Panc1 (cell line): ENCODE data around the gene USP14. TPM values are rescaled to one million over a fixed set of nuclear protein-coding genes. Genes with fewer than 3 reads are reported as not detected.

Source experiments
- ATAC-seq: fragments of 200-7000 bp; cut with Tn5 transposase; 2 replicates; pipeline ENCODE4 v1.9.1; 2020; ENCODE audit warnings: mild to moderate bottlenecking, moderate library complexity
- BruUV-seq: library from RNA; stranded (reverse); fragments of 400-500 nt; replicated peaks from 2 replicates; lab custom pipeline; 2021; lab: Mats Ljungman, UMichigan
- CTCF ChIA-PET: fragments of 300-600 bp; sonication (Branson Sonifier 250); formaldehyde crosslinking; loops from one replicate; lab custom pipeline; 2022; ENCODE audit warnings: antibody characterized with exemption; lab: Charles Lee
- POLR2A ChIA-PET: fragments of 300-600 bp; sonication (Branson Sonifier 250); formaldehyde crosslinking; loops from one replicate; lab custom pipeline; 2022; ENCODE audit warnings: antibody characterized with exemption; lab: Charles Lee
- DNase-seq: peaks from one replicate; pipeline ENCODE4 v3.0.0-alpha.2; 2010; ENCODE audit warnings: low read depth, low spot score
- H3K27ac ChIP-seq: 2 replicates; pipeline ENCODE4 v1.5.1; 2011; ENCODE audit warnings: mild to moderate bottlenecking, low read length, inconsistent platforms
- H3K27me3 ChIP-seq: fragments of 200-500 bp; sonication (Bioruptor generic); 2 replicates; pipeline ENCODE4 v1.6.0; 2014; ENCODE audit warnings: low read length, inconsistent platforms; ENCODE audit not compliant: control insufficient read depth, insufficient read depth
- H3K36me3 ChIP-seq: fragments of 200-500 bp; sonication (Bioruptor generic); 2 replicates; pipeline ENCODE4 v1.5.1; 2014; ENCODE audit warnings: inconsistent platforms, mild to moderate bottlenecking, low read length, moderate library complexity; ENCODE audit not compliant: control insufficient read depth, insufficient read depth
- H3K4me1 ChIP-seq: 2 replicates; pipeline ENCODE4 v1.5.1; 2011; ENCODE audit warnings: inconsistent platforms, mild to moderate bottlenecking, low read length, moderate library complexity; ENCODE audit not compliant: control insufficient read depth, insufficient read depth
- H3K4me3 ChIP-seq, 2 experiments: 2 replicates each; pipeline ENCODE4 v1.5.1; 2011 to 2012; ENCODE audit warnings: low read depth in 2 of 2, low read length in 2 of 2, mild to moderate bottlenecking in 2 of 2, inconsistent platforms in 1 of 2, moderate library complexity in 1 of 2
- H3K9me3 ChIP-seq: fragments of 200-500 bp; sonication (Bioruptor generic); 2 replicates; pipeline ENCODE4 v1.5.1; 2014; ENCODE audit warnings: low read depth, mild to moderate bottlenecking, inconsistent platforms, low read length, moderate library complexity; ENCODE audit not compliant: control insufficient read depth, insufficient read depth
- CTCF ChIP-seq: fragments of 450-650 bp; IDR thresholded peaks from 2 replicates; pipeline ENCODE4 v1.5.1; 2017; ENCODE audit warnings: mild to moderate bottlenecking
- POLR2AphosphoS5 ChIP-seq: IDR thresholded peaks from 2 replicates; pipeline ENCODE4 v1.6.1; 2012; ENCODE audit warnings: mild to moderate bottlenecking, low read depth, low read length, moderate library complexity
- REST ChIP-seq, 2 experiments: IDR thresholded peaks; 2 replicates each; pipeline ENCODE4 v1.6.1; 2011 to 2012; ENCODE audit warnings: low read depth in 2 of 2, control low read depth in 1 of 2, low read length in 1 of 2, mild to moderate bottlenecking in 1 of 2, moderate library complexity in 1 of 2; ENCODE audit not compliant: insufficient read depth in 1 of 2
- SIN3A ChIP-seq: IDR thresholded peaks from 2 replicates; pipeline ENCODE4 v1.6.1; 2012; ENCODE audit warnings: low read depth, mild to moderate bottlenecking, low read length, moderate library complexity, borderline replicate concordance; ENCODE audit not compliant: insufficient read depth
- TCF7L2 ChIP-seq: IDR thresholded peaks from 2 replicates; pipeline ENCODE4 v1.6.1; 2011; ENCODE audit warnings: mild to moderate bottlenecking, low read depth, low read length, inconsistent platforms
- in situ Hi-C: cut with HindIII; loops from 2 replicates; pipeline ENCODE4 v1.10.0; 2016; ENCODE audit warnings: low sequenced_read_pairs, low pct_unique_long_range_greater_than_20kb
- intact Hi-C: fragments of 100-400 bp; cut with micrococcal nuclease; formaldehyde crosslinking; loops from one replicate; pipeline ENCODE4 v1.10.0; 2022; ENCODE audit not compliant: unreplicated experiment
- total RNA-seq: library from RNA; stranded (reverse); gene quantifications from one replicate; pipeline ENCODE4 v1.2.1, GENCODE V29; 2021; ENCODE audit not compliant: unreplicated experiment

The USP14 gene
- total RNA-seq, 1 experiment from 2014 or later: 75.0 TPM

- ATAC-seq: no peak
- no TSS peak for BruUV-seq
- in situ Hi-C loops (no loop called here), intact Hi-C loops (no loop called here)
- no peaks in the 10 kb centered on the region for H3K9me3 ChIP-seq
- TF ChIP-seq REST (IDR thresholded peaks at IDR 0.05; ENCODE audit: insufficient read depth in 1 of 2, low read depth in 2 of 2, low read length in 1 of 2) (no peak), SIN3A (no peak)
- H3K27me3 ChIP-seq: no peaks in the 10 kb centered on the region
- POLR2A ChIA-PET: interaction anchor here (0.6 kb wide), 1 partner anchor 25 kb away, joined by 8 read pairs; no protein-coding TSS in a partner anchor
- peaks cover 28% of the 10 kb centered on the region for H3K36me3 ChIP-seq
- no peak overlapping the region for H3K4me3 ChIP-seq
- H3K27ac ChIP-seq: no peak overlapping the region
- CTCF ChIA-PET: no interaction called here
- no peak for DNase-seq
- H3K4me1 ChIP-seq: no peaks in the 10 kb centered on the region
Measured at GRCh38 chr18:195651-196050, 37.3 kb downstream of the USP14 start.

GRCh38 chr18:199214-199613, 40.9 kb downstream of the USP14 start:
- Histone ChIP-seq H3K4me3 (no peak overlapping the region), H3K9me3 (no peaks in the 10 kb centered on the region), H3K36me3 (peaks cover 53% of the 10 kb centered on the region), H3K27ac (no peak overlapping the region), H3K4me1 (no peaks in the 10 kb centered on the region), H3K27me3 (no peaks in the 10 kb centered on the region)
- no peak for TF ChIP-seq CTCF
- no peak for TF ChIP-seq SIN3A
- TF ChIP-seq REST (IDR thresholded peaks at IDR 0.05; ENCODE audit: insufficient read depth in 1 of 2, low read depth in 2 of 2, low read length in 1 of 2): no peak
- no peak for TF ChIP-seq TCF7L2
- no peak for TF ChIP-seq POLR2AphosphoS5
- ATAC-seq (no peak), DNase-seq (no peak)
- no TSS peak for BruUV-seq
- CTCF ChIA-PET: no interaction called here
- in situ Hi-C loops: no loop called here
- POLR2A ChIA-PET: no interaction called here
- intact Hi-C loops: no loop called here
